ENCODE results near the gene MUCL3. TPM values are rescaled to one million over a fixed set of nuclear protein-coding genes. Genes with fewer than 3 reads are reported as not detected.
"Not testable (repeated sequence)": the region's sequence is repeated elsewhere in the genome, so short reads cannot be mapped to it uniquely, and the experiment has no call there.

Gene MUCL3
- total RNA-seq, 1 donor from 2014 or later = not detected

DNA sequence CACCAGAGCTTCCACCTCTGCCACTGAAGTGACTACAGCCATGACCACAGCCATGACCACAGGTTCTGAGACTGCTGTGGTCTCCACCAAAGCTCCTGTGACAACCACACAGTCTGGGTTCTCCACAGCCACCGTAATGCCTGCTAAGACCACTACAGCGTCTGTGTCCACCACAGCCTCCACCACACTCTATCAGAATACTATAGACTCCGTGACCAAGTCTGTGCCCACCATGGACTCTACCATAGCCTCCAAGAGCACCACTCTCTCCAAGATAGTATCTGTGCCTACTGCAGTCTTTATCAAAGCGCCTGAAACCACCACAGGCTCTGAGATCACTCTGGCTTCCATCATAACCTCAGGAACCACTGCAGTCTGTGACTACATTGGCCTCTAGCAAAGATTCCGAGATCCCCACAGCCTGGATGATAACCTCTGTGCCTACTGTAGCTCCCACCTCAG lies 24.4 kb downstream of the MUCL3 start:
- DNase-seq = no peak
- intact Hi-C loops (cut with DNase I) = no loop called here
- ATAC-seq (ENCODE audit: poor library complexity) = no peak

DNA sequence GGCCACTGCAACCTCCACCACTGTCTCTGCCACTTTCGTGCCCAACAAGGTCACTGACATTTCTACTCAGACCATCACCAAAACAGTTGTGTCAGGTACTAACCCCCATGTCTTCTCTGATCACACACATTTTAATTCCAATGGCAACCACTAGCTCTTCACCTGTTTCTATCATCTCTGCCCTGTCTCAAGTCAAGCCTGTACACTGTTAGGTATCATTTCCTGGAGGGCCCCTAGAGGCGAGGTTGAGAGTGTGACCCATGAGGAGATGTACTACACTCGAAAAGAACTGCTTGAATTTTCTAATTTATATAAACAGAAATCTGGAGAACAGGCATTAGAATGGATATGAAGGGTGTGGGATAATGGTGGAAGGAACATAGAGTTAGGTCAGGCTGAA lies 25.4 kb downstream of the MUCL3 start:
- intact Hi-C loops (cut with DNase I) = no loop called here
- ATAC-seq (ENCODE audit: poor library complexity) (no peak), DNase-seq (no peak)

DNA sequence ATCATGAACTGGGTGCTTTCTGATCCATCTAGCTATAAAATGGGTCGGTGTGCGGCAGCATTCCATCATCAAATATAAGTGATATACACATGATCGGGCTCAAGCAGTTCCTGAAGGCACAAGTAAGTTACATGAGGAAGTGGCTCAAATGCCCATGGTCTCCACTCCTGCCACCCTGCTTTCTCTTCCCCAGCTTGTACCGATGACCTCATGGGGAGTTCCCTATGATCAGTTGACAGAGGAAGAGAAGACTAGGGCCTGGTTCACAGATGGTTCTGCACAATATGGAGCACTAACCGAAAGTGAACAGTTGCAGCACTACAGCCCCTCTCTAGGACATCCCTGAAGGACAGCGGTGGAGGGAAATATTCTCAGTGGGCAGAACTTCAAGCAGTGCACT lies 28.4 kb downstream of the MUCL3 start:
- intact Hi-C loops (cut with DNase I); ATAC-seq (ENCODE audit: poor library complexity); DNase-seq: not testable (repeated sequence)

DNA sequence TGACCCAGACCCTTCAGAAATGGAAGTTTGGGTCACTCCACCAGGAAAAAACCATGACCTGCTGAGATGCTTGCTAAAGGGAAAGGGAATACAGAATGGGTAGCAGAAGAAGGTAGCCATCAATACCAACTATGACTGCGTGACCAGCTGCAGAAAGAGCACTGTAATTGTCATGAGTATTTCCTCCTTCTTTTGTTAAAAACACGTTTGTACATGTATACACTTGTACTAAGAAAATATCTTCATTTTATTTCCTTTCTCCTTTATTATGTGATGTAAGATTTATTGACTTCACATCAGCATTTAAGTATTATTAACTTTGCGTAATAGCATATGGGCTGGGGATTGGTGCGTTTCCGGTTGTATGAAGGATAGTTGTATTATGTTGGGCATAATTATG lies 30.2 kb downstream of the MUCL3 start:
- no peak for DNase-seq
- ATAC-seq (ENCODE audit: poor library complexity) = no peak
- intact Hi-C loops (cut with DNase I) = no loop called here

DNA sequence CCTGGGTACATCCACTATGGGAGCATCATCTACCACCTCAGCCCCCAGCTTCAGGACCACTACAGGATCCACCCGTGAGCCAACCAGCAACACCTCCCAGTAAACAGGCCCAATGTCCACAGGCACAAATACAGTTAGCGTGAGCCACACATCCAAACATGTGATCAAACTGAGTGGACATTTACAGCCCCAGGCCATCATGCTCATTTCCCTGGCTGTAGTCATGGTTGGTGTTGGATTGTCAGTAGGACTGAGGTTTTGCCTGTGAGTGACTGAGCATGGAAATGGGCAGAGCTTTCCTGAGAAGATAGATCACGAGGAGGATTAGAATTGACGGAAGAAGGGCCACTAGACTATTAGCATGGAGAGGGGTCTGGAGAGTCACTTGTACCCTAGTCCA lies 32.0 kb downstream of the MUCL3 start:
- no peak for ATAC-seq (ENCODE audit: poor library complexity)
- intact Hi-C loops (cut with DNase I) = no loop called here
- no peak for DNase-seq

DNA sequence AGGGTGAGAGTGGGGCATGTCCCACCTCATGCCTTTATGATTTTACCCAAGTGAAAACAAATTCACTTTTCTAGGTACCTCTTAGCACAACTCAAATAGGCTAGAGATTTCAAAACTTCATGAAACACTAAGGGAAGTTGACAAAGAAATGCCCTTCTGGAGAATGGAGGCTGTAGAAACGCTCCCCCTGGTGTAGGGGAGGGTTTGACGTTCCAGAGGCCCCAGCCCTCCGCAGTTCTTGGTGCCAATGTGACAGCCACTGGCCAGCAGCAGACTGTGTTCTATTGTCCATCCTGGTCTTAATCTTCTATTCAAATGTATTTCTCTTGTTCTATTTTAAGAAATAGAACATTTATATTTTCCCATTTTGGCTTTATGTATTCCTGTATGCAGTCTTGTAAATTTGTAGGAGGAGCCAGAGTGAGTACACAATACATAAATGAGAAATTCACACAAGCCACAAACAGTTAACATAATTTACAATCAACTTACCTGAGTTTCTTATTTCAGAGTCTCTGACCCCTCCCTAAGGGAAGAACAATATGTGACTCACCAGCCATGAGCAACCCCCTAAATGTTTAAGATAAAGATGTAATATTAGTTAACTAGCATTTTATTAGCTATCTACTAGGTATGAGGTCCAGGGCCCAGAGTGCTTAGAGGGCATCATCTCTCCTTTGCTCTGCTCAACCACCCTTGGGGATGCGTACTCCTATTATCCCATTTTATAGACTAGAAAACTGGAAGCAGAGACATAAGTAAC lies 33.9 kb downstream of the MUCL3 start:
- ATAC-seq (ENCODE audit: poor library complexity) = no peak
- intact Hi-C loops (cut with DNase I) = no loop called here
- no peak for DNase-seq

DNA sequence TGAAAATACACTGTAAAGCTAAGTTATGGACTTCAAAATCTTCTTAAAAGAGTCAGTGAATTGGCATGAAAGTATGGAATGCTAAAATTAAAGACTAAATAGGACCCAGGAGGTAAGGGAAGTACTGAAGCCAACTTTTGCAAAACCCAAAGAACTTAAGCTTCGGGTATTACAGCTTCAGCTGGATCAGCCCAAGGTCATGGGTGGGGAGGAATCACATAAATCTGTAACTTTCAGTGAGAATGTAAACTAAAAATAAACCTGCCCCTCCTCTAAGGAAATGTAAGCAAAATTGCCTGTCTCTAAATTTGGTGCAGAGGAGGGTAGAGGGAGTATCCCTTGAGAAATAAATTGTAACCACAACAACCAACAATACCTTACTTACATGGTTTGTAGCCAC lies 38.4 kb downstream of the MUCL3 start:
- intact Hi-C loops (cut with DNase I) = no loop called here
- DNase-seq = no peak
- no peak for ATAC-seq (ENCODE audit: poor library complexity)

DNA sequence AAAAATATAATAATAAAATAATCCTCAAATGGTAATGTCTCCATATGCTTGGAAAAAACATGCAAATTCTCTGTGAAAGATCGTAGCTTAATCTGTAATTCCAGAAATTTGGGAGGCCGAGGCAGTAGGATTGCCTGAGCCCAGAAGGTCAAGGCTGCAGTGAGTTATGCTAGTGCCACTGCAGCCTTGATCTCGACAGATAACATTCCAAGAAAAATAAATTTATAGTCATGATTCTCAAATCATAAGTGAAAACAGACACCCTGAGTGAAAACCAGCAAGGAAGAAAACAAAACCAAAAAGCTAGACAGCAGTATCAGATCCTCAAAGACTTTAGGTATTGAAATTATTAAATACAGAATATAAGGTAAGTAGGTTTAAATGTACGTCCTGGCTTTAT lies 38.9 kb downstream of the MUCL3 start:
- intact Hi-C loops (cut with DNase I) = no loop called here
- ATAC-seq (ENCODE audit: poor library complexity) (no peak), DNase-seq (no peak)

DNA sequence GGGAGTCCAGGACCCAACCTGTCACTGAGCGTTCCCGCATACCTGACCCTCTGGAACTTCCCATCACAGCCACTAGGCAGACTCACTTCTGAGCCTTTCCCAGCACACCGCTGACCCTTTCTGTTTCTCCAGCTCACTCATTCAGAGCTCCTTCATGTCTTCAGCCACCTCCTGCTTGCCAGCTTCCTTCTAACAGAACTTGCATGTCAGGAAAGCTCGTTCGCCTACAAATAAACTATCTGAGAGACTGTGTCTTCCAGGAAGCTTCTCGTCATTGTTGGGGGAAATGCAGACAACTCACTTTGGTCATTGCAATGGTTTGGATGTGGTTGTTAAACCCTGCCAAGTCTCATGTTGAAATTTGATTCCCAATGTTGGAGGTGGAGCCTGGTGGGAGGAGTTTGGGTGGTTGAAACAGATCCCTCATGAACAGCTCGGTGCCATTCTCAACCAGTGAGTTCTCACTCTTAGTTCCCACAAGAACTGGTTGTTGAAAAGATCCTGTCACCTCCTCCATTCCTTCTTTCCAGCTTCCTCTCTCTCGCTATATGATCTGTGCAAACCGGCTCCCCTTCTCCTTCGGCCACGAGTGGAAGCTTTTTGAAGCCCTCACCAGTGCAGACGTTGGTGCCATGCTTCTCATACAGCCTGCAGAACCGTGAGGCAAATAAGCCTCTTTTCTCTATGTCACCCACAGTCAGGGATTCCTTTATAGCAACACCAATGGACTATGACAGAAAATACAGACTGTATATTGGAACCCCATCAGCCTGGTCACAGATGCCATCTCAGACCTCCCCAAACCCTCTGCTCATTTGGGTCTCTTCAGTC lies 41.4 kb downstream of the MUCL3 start:
- intact Hi-C loops (cut with DNase I) = no loop called here
- peak; percentile 90 for ATAC-seq (ENCODE audit: poor library complexity)
- DNase-seq = no peak

DNA sequence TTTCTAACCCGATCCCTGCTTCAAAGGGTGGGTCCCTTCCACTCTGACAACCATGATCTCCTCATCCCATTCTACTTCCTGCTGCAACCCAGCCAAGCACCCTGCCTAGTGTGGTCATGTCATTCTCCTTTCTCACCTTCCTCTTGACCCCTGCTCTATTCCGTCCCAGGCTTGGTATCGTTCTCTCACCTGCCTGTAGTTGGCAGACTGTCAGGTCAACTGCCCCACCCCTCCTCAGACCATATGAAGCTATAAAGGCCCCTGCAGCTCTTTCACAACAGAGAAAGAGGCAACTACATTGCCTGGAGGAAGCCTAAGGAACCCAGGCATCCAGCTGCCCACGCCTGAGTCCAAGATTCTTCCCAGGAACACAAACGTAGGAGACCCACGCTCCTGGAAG lies 42.7 kb downstream of the MUCL3 start, which contains the start of gene MUC21:
MUC21 (plus strand) TSS at position 280 of the 400 bp plus-strand sequence. CDS start 241 bp downstream, outside the sequence.
- DNase-seq (no peak), ATAC-seq (ENCODE audit: poor library complexity) (no peak)
- intact Hi-C loops (cut with DNase I) = no loop called here

DNA sequence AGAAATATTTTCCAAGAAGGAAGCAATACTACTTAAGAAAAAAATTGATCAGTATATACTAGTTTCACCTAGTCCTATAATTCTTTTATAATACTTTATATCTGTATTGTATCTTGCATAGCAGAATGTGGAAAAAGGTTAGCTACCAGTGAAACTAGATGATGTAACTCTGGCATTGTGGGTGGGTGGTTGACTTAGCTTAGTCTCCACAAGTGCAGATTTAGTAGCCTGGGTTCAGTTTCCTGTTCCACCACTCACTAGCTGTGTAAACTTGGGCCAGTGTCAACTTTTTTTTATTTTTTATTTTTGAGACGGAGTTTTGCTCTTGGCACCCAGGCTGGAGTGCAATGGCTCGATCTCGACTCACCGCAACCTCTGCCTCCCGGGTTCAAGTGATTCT lies 44.7 kb downstream of the MUCL3 start:
- intact Hi-C loops (cut with DNase I) = no loop called here
- DNase-seq = no peak
- no peak for ATAC-seq (ENCODE audit: poor library complexity)

DNA sequence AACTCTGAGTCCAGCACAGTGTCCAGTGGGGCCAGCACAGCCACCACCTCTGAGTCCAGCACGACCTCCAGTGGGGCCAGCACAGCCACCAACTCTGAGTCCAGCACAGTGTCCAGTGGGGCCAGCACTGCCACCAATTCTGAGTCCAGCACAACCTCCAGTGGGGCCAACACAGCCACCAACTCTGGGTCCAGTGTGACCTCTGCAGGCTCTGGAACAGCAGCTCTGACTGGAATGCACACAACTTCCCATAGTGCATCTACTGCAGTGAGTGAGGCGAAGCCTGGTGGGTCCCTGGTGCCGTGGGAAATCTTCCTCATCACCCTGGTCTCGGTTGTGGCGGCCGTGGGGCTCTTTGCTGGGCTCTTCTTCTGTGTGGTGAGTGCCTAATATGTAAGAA lies 46.5 kb downstream of the MUCL3 start:
- intact Hi-C loops (cut with DNase I) = no loop called here
- ATAC-seq (ENCODE audit: poor library complexity) (no peak), DNase-seq (no peak)

DNA sequence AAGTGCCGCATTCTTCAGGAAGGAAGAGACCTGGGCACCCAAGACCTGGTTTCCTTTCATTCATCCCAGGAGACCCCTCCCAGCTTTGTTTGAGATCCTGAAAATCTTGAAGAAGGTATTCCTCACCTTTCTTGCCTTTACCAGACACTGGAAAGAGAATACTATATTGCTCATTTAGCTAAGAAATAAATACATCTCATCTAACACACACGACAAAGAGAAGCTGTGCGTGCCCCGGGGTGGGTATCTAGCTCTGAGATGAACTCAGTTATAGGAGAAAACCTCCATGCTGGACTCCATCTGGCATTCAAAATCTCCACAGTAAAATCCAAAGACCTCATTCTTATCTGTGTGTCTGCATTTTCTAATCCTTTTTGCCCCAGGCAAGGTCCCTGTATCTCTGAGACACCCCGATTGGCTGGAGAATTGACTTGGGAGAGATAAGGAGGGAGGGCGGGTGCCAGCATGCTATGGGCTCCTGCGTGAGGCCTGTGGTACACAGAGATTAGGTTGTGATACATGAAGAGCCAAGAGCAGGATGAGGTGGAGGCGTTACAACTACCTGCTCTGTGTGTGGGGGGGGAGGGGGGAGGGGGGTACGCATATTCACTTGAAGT lies 47.5 kb downstream of the MUCL3 start:
- no peak for ATAC-seq (ENCODE audit: poor library complexity)
- DNase-seq = no peak
- intact Hi-C loops (cut with DNase I) = no loop called here

DNA sequence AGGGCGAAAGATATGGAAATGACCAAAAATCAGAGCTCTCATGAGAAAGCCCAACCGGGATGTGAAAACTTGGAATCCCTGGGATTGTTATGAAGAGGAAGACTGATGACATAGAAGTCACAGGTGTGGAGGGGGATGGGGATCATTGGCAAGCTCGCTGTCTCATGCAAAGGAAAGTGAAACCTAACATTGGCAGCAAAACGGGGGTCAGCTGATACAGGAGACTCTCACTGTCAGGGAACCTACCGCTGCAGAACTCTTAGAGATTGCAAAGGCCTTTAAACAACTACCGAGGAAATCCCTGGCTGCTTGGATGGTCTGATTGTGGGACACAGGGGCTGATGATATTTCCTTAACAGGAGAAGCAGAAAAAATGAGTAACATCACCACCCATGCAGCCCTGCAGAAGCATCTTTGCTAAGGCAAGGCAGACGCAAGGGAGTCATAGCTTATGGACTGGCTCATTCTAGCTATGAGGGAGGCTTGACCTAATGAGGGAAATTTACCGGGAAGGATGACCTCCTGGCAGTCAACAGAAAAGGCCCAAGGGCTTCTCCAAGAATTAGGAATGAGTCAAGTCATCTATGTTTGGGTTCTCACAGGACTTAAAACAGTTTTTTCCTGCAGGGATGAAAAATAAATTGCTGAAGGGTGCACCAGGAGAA lies 49.8 kb downstream of the MUCL3 start:
- DNase-seq (no peak), ATAC-seq (ENCODE audit: poor library complexity) (no peak)
- intact Hi-C loops (cut with DNase I) = no loop called here

DNA sequence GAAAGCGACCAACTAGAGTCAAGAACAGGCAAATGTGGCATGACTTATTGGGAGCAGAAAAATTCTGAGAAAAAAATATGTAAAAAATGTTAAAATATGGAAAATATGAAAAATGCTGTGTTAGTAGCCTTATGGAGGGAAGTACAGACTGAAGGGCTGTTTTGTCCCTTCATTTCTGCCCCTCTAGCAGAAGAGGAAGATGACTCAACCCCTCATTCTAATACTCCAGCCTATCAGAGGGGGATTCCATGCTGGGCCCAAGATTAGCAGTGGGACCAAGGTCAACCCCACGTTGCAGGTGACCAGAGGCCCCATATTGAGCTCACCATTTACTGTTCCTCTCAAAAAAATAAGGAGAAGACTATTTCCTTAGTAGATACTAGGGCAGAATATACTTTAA lies 51.1 kb downstream of the MUCL3 start:
- ATAC-seq (ENCODE audit: poor library complexity) = no peak
- intact Hi-C loops (cut with DNase I) = no loop called here

DNA sequence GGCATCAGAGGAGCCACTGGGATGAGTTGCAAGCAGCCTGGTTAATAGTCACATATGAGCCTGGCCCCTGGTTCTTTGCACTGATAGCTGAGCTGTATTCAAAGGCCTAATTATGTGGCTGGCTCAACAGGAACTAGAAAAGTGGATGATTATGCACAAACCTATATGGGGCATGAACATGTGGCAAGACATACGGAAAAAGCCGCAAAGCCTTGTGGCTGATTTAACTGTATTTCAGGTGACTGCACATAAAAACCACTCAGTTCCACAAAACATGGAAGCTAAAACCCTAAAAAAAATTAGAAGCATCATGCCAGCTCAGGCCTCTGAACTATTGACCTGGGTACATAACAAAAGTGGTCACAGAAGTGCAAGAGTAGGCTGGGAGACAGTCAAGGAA lies 56.5 kb downstream of the MUCL3 start:
- intact Hi-C loops (cut with DNase I) = no loop called here
- DNase-seq (no peak), ATAC-seq (ENCODE audit: poor library complexity) (no peak)

More for the DNA sequence above, 51.1 kb downstream of the MUCL3 start:
- no peak for DNase-seq

DNA sequence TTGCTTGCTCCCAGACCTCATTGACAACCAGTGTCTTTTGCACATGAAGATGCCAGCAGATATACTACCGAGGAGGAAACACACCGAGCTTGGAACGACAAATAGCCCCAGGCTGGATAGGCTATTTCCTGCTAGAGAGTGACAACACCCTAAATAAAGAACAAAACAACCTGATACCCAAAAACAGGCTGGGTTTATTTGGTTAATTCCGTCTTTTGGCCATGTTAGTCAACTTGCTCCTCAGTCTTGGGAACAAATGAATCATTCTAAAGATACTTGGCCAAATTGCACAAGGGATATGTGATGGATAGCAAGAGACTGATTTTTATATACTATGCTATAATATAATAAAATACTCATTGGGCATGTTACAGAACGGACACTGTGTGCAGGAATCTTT lies 58.0 kb downstream of the MUCL3 start:
- ATAC-seq (ENCODE audit: poor library complexity) (no peak), DNase-seq (no peak)
- intact Hi-C loops (cut with DNase I) = no loop called here

DNA sequence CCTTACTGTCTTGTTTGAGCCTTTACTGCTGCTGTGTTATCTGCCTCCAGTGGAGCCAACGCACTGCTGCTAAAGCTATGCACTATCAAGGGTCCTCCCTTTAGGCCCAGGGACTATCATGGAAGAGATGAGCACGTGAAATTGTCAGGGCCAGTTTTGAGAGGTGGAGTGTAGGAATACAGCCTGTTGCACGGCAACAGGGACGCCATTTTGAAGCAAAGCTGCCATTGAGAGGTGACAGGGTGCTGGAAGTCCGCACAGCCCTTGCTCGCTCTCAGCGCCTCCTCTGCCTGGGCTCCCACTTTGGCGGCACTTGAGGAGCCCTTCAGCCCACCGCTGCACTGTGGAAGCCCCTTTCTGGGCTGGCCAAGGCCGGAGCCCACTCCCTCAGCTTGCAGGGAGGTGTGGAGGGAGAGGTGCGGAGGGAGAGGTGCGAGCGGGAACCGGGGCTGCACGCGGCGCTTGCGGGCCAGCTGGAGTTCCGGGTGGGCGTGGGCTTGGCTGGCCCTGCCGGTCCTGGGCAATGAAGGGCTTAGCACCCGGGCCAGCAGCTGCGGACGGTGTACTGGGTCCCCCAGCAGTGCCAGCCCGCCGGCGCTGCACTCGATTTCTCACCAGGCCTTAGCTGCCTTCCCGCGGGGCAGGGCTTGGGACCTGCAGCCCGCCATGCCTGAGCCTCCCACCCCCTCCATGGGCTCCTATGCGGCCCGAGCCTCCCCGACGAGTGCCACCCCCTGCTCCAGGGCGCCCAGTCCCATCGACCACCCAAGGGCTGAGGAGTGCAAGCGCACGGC lies 59.5 kb downstream of the MUCL3 start:
- intact Hi-C loops (cut with DNase I); ATAC-seq (ENCODE audit: poor library complexity); DNase-seq: not testable (repeated sequence)

Data from Right ventricle myocardium superior (tissue), 1 donor.